ENCODE results near the gene MKRN2.
"Not testable (repeated sequence)": the region's sequence is repeated elsewhere in the genome, so short reads cannot be mapped to it uniquely, and the experiment has no call there.

The MKRN2 gene

GRCh38 chr3:12556690-12557472 is at the start of gene MKRN2:
MKRN2 (plus strand) TSS chr3:12557087; CDS start chr3:12557151, 64 bp downstream.
- DNase-seq: peak; percentile 92

GRCh38 chr3:12507591-12508281 is 49.2 kb upstream of the MKRN2 start:
- DNase-seq: peak; percentile 11

GRCh38 chr3:12508291-12508700 is 48.6 kb upstream of the MKRN2 start:
- DNase-seq: no peak

- no peak for DNase-seq
These were observed 47.4 kb upstream of the MKRN2 start for GRCh38 chr3:12509466-12509865.

GRCh38 chr3:12512534-12513118 is 44.3 kb upstream of the MKRN2 start:
- no peak for DNase-seq

GRCh38 chr3:12513694-12514446 is 43.0 kb upstream of the MKRN2 start:
- no peak for DNase-seq

- no peak for DNase-seq
These were observed 41.3 kb upstream of the MKRN2 start for GRCh38 chr3:12515631-12516030.

- DNase-seq: no peak
These were observed 40.0 kb upstream of the MKRN2 start for GRCh38 chr3:12516873-12517272.

- no peak for DNase-seq
These were observed 38.4 kb upstream of the MKRN2 start for GRCh38 chr3:12518261-12519028.

GRCh38 chr3:12521010-12521409 is 35.9 kb upstream of the MKRN2 start:
- no peak for DNase-seq

GRCh38 chr3:12522721-12523120 is 34.2 kb upstream of the MKRN2 start:
- no peak for DNase-seq

GRCh38 chr3:12527757-12528143 is 29.1 kb upstream of the MKRN2 start:
- DNase-seq: no peak

GRCh38 chr3:12532182-12532581 is 24.7 kb upstream of the MKRN2 start:
- no peak for DNase-seq

- no peak for DNase-seq
These were observed 20.5 kb upstream of the MKRN2 start for GRCh38 chr3:12536423-12536822.

GRCh38 chr3:12541625-12542024 is 15.3 kb upstream of the MKRN2 start:
- DNase-seq: no peak

- not testable (repeated sequence) for DNase-seq
These were observed 13.4 kb upstream of the MKRN2 start for GRCh38 chr3:12543497-12543896.

GRCh38 chr3:12544652-12545472 is 12.0 kb upstream of the MKRN2 start:
- DNase-seq: no peak

- DNase-seq: no peak
These were observed 11.5 kb upstream of the MKRN2 start, which contains the start of gene MKRN2OS for GRCh38 chr3:12545473-12545791. MKRN2OS (minus strand) TSS chr3:12545499; CDS start chr3:12545464, 35 bp downstream.

- DNase-seq: no peak
These were observed 6.7 kb upstream of the MKRN2 start for GRCh38 chr3:12549971-12550760.

- DNase-seq: peak; percentile 48
These were observed 2.9 kb upstream of the MKRN2 start for GRCh38 chr3:12553921-12554391.

GRCh38 chr3:12556314-12556689 is 585 bp upstream of the MKRN2 start:
- no peak for DNase-seq
